Kidney glomerular epithelial cell (primary cell): ENCODE results near the gene NDOR1.

Source experiments
- DNase-seq: peaks from one replicate; lab custom pipeline; 2025; lab: John Stamatoyannopoulos, UW

NDOR1 gene

GRCh38 chr9:137205126-137206069, at the start of gene NDOR1, which contains the start of gene TMEM203:
TSS of gene NDOR1 (plus strand) at chr9:137205700. CDS start at chr9:137205778, 78 bp downstream.
TSS of gene TMEM203 (minus strand) at chr9:137205648. CDS start at chr9:137205414, 234 bp downstream.
- DNase-seq, result peak; percentile 64

DNA sequence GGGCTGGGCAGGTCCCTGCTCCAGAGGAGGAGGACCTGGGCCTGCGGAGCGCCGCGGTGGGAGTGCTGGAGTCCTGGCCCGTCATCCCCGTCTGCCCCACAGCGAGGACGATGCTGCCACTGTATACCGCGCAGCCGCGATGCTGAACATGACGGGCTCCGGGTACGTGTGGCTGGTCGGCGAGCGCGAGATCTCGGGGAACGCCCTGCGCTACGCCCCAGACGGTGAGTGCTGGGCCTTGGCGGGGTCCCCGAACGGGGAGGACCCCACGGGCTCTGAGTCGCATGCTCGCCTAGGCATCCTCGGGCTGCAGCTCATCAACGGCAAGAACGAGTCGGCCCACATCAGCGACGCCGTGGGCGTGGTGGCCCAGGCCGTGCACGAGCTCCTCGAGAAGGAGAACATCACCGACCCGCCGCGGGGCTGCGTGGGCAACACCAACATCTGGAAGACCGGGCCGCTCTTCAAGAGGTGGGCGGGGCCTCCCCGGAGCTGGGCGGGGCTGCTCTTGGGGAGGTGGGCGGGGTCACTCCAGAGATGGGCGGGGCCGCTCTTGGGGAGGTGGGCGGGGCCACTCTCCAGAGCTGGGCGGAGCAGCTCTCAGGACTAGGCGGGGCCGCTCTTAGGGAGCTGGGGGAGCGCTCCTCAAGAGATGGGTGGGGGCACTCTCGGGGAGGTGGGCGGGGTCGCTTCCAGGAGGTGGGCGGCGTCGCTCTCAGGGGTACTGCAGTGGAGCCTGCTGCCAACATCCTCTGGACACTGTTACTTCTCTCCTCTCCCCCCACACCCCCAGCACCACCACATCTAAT, 48.7 kb upstream of the NDOR1 start:
- DNase-seq, result no peak

DNA sequence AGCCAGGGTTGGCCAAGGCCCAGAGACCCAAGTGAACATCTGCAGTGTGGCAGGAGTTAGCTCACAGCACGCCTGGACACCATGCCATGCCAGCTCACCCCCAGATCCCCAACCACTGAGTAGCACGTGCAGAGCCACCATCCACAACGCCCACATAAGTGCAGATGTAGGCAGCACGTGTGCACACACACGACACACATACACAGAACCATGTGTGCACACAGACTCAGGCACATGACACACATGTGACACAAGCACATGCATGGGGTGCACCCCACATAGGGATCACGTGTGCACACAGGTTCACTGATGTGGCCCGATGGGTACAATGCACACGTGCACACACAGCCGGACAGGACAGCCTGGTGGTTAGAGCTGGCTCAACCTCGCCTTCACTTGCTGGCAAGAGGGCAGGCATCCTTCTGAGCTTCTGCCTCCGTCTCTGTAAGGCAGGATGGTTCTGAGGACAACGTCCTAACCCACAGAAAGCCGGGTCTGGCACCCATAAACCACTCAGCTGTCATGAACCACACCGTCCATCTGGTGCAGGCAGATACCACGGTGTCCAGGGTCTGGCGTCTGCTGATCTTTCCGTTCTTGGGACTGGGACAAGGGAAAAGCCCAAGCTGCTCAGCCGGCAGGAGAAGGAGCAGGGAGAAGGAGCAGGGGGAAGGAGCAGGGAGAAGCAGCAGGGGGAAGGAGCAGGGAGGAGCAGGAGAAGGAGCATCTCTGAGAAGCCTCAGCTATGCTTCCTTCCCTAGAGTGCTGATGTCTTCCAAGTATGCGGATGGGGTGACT, 47.7 kb upstream of the NDOR1 start:
- no peak for DNase-seq

- DNase-seq, result no peak
Measured at GRCh38 chr9:137158625-137159024, 46.9 kb upstream of the NDOR1 start.

- no peak for DNase-seq
Measured at GRCh38 chr9:137159105-137160053, 46.1 kb upstream of the NDOR1 start.

DNA sequence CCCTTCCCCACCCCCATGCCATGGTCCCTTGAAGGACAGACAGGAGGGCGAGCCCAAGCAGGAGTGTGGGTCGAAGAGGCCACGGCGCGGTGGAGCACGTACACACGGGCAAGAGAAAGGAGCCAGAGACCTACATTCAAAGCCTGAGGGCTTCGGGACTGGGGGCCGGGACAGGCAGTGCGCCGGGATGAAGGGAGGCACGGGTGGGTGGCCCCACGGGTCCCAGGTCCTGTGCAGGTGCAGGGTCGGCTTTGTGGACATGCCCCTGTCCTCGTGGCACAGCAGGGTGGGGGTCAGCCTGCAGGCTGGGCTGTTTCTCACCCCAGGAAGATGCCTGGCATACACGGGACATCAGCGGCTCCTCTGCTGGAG, 45.5 kb upstream of the NDOR1 start:
- DNase-seq, result no peak

- no peak for DNase-seq
Measured at GRCh38 chr9:137160716-137161557, 44.6 kb upstream of the NDOR1 start.

GRCh38 chr9:137161558-137162486, 43.7 kb upstream of the NDOR1 start:
- no peak for DNase-seq

DNA sequence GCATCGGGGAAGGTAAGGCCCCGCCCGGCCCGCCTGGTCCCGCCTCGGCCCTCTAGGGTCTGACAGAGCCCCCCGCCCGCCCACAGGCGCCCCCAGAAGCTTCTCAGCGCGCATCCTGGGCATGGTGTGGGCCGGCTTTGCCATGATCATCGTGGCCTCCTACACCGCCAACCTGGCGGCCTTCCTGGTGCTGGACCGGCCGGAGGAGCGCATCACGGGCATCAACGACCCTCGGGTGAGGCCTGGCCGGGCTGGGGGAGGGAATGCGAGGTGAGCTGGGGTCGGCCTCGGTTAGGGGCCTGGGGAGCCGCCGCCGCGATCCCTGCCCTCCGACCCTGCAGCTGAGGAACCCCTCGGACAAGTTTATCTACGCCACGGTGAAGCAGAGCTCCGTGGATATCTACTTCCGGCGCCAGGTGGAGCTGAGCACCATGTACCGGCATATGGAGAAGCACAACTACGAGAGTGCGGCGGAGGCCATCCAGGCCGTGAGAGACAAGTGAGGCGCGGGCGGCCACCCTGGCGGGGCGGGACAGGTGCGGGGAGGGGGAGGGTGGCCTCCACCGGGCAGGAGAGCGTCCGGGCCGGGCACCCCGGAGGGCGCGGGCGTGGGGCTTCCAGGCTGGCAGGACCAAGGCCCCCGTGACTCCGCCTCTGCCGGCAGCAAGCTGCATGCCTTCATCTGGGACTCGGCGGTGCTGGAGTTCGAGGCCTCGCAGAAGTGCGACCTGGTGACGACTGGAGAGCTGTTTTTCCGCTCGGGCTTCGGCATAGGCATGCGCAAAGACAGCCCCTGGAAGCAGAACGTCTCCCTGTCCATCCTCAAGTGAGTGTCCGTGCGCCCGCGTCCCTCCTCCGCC, 42.8 kb upstream of the NDOR1 start:
- DNase-seq, result no peak

DNA sequence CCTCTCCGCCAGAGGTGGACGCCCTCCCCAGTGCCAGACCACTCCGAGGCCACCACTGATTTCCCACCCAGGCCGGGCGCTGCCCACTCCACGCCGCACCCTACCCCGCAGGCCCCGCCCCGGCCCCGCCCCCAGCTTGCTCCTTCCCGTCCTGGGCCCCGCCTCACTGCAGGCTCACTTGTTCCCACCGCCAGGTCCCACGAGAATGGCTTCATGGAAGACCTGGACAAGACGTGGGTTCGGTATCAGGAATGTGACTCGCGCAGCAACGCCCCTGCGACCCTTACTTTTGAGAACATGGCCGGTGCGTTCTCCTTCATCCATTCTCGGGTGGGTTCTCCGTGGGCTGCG, 42.2 kb upstream of the NDOR1 start:
- no peak for DNase-seq

- no peak for DNase-seq
Measured at GRCh38 chr9:137163805-137164204, 41.7 kb upstream of the NDOR1 start.

- no peak for DNase-seq
Measured at GRCh38 chr9:137164370-137165249, 40.9 kb upstream of the NDOR1 start.

DNA sequence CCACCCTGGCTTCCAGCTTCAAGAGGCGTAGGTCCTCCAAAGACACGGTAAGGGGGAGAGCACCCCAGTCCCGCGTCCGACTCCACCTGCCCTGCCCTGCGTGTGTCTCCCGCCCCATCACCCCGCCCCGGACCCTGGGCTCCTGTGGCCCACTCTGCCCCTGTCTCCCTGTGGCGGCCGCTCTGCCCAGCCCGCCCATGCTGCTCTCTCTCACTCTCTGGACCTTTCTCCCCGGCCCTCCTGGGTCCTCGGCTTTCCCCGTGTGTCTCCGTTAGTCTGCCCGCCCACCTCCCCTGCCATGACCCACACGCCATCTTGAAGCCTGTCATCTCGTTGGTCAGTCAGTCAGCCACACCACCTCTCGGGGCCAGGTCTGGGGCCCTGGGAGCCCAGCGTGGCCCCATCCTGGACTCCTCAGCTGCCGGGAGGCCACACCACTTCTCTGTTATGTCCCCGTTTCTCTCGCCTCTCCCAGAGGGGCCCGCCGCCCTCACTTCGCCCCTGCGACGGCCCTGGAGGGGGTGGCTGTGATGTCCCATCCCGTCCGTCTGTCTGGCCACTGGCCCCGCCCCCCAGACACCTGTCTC, 40.2 kb upstream of the NDOR1 start:
- no peak for DNase-seq

DNA sequence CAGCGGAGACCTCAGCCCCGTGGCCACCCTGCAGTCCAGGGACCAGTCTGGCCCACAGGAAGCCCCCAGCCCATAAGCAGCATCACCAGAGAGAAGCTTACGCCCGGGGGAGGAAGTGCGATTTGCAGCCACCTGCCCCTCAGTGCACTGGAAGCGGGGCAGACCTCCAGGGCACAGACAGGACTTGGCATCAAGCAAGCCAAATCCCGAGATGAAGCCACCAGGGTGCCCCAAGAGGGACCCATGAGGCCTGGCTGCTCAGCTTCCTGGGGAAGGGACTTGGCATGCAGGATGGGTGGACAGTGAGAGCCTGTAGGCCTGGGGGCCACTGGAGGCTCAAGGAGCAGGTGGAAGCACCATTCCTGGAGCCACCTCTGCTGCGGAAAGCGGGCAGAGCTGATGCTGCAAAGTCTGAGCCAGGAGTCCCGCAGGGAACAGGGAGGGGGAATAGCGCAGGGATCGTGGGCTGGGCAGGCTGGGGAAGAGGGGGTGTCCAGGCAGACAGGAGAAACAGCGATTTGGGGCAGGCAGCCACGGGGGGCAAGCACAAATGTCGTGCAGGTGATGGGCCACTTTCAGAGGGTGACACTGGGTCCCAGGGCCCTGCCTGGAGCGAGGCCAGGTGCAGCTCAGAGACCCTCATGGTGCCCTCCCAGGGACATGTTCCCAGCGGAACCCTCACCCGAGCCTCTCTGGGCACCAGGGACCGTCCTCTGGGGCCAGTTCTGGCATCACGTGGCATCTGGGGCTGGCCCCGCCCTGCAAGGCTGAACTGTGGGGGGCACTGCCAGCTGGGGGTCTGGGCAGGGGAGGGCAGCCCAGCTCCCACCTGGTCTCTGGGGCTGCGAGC, 38.9 kb upstream of the NDOR1 start:
- no peak for DNase-seq

DNA sequence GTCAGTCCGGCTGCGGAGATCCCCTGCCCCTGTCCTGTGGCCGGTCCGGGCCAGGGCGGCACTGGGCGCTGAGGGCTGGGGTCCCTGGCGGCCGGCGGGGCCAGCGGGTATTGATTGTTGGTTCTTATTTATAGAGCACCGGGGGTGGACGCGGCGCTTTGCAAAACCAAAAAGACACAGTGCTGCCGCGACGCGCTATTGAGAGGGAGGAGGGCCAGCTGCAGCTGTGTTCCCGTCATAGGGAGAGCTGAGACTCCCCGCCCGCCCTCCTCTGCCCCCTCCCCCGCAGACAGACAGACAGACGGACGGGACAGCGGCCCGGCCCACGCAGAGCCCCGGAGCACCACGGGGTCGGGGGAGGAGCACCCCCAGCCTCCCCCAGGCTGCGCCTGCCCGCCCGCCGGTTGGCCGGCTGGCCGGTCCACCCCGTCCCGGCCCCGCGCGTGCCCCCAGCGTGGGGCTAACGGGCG, 38.2 kb upstream of the NDOR1 start:
- DNase-seq, result no peak
